Measurements from ENCODE around the gene MYOZ3. TPM values are rescaled to one million over a fixed set of nuclear protein-coding genes. Genes with fewer than 3 reads are reported as not detected.

Gene MYOZ3
- polyA plus RNA-seq, 4 donors: 0.27 to 1.5 (median 0.38) TPM

DNA sequence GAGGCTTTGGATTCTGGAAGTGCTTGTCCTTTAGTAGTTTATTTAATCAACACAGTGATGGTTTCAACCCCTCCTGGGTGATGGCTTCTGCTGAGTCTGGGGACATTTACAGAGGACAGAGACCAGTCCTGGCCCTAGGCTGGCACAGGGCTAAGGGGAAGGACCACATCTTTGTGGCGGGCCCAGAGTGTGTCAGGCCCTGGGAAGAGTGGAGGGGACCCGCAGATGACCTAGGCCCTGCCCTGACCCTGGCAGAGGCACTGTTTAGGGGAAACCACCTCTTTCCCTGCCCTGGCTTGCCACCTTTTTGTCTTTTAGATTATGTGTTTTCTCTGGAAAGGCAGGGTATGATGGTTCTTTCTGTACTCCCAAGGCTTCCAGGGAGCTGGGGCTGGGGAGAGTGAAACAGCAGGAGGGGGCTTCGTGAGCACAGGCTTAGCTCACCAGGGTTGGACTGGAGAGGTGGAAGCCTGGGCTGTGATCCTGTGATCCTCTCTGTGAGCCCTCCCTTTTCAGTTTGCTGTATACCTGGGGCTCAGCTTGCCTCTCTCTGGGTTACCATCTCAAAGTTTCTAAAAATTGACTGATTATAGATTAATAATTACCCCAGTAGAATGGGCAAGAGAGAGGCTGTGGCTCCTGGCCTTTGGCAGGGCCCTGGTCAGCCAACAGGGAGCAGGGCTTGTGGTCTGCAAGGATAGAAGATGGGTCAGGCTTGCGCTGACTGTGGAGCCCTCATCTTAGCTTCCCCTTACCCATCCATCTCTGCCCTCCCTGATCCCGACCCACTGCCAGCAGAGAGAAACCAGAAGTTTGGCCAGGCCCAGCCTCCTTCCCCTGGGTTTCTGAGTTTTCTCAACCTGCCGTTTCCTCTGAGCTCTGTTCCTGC lies 22.3 kb upstream of the MYOZ3 start:
- Histone ChIP-seq H3K27me3 (ENCODE audit: control insufficient read depth in 3 of 3, insufficient read depth in 3 of 3, low read length in 3 of 3) (no peaks in the 10 kb centered on the region), H3K4me1 (ENCODE audit: control insufficient read depth in 3 of 3, insufficient read depth in 2 of 3, low read depth in 1 of 3, low read length in 2 of 3) (peaks cover 3 to 54% (median 19%) of the 10 kb centered on the region in 3 donors), H3K27ac (ENCODE audit: low read depth in 1 of 3, low read length in 2 of 3) (peak overlapping the region in 1 of 3 donors; percentile 91), H3K4me3 (ENCODE audit: low read depth in 1 of 3, low read length in 3 of 3) (no peak overlapping the region), H3K9me3 (ENCODE audit: control insufficient read depth in 2 of 2, insufficient read depth in 1 of 2, low read depth in 1 of 2, low read length in 1 of 2) (no peaks in the 10 kb centered on the region), H3K36me3 (ENCODE audit: control insufficient read depth in 3 of 3, insufficient read depth in 2 of 3, low read depth in 1 of 3, low read length in 3 of 3) (peaks cover 0 to 45% (median 0%) of the 10 kb centered on the region in 3 donors)
- 67 to 72% (median 67%) methylated on average over 6 of the region's 6 CpGs for WGBS, 3 donors
- FAIRE-seq: no peak
- no peak for DNase-seq

DNA sequence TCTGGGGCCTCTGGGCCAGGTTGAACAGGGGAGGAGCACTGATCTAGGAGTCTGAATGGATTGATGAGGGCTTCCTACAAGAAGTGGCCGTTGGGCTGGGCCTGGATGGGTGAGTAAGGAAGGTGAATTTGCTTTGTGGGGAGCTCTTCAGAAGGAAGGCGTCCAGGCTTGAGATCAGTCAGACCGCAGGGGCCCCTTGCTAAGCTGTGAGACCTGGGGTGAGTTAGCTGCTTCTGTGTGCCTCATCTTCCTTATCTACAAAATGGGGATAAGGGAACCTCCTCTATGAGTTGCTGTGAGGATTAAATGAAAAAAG lies 21.7 kb upstream of the MYOZ3 start:
- H3K36me3 ChIP-seq (ENCODE audit: control insufficient read depth in 3 of 3, insufficient read depth in 2 of 3, low read depth in 1 of 3, low read length in 3 of 3): peaks cover 0 to 47% (median 0%) of the 10 kb centered on the region in 3 donors
- H3K4me1 ChIP-seq (ENCODE audit: control insufficient read depth in 3 of 3, insufficient read depth in 2 of 3, low read depth in 1 of 3, low read length in 2 of 3): peaks cover 3 to 57% (median 19%) of the 10 kb centered on the region in 3 donors
- no peak for DNase-seq
- H3K27me3 ChIP-seq (ENCODE audit: control insufficient read depth in 3 of 3, insufficient read depth in 3 of 3, low read length in 3 of 3): no peaks in the 10 kb centered on the region
- WGBS, 3 donors: 74 to 82% (median 81%) methylated on average over 3 of the region's 3 CpGs
- H3K4me3 ChIP-seq (ENCODE audit: low read depth in 1 of 3, low read length in 3 of 3): no peak overlapping the region
- H3K9me3 ChIP-seq (ENCODE audit: control insufficient read depth in 2 of 2, insufficient read depth in 1 of 2, low read depth in 1 of 2, low read length in 1 of 2): no peaks in the 10 kb centered on the region
- no peak for FAIRE-seq
- H3K27ac ChIP-seq (ENCODE audit: low read depth in 1 of 3, low read length in 2 of 3): peak overlapping the region in 1 of 3 donors; percentile 91

DNA sequence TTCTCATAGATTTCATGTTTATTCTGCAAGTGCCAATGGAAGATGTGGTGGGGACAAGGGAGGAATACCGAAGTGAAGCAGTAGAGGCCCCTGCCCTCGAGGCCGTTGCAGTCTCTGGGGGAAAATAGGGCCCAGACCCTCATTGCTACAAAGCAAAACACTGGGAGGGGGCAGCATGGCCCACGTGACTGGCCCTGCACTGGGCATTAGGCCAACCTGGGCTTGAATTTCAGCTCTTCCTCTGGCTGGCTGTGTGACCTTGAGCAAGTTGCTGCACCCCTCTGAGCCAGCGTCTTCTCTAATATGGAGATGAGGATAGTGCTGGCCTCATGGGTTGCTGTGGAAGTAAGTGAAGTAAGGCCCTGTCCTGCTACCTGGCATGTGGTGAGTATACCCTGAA lies 21.3 kb upstream of the MYOZ3 start:
- DNase-seq (no peak), FAIRE-seq (no peak)
- Histone ChIP-seq H3K36me3 (ENCODE audit: control insufficient read depth in 3 of 3, insufficient read depth in 2 of 3, low read depth in 1 of 3, low read length in 3 of 3) (peaks cover 0 to 51% (median 0%) of the 10 kb centered on the region in 3 donors), H3K4me3 (ENCODE audit: low read depth in 1 of 3, low read length in 3 of 3) (no peak overlapping the region), H3K9me3 (ENCODE audit: control insufficient read depth in 2 of 2, insufficient read depth in 1 of 2, low read depth in 1 of 2, low read length in 1 of 2) (no peaks in the 10 kb centered on the region), H3K4me1 (ENCODE audit: control insufficient read depth in 3 of 3, insufficient read depth in 2 of 3, low read depth in 1 of 3, low read length in 2 of 3) (peaks cover 3 to 61% (median 19%) of the 10 kb centered on the region in 3 donors), H3K27me3 (ENCODE audit: control insufficient read depth in 3 of 3, insufficient read depth in 3 of 3, low read length in 3 of 3) (no peaks in the 10 kb centered on the region), H3K27ac (ENCODE audit: low read depth in 1 of 3, low read length in 2 of 3) (peak overlapping the region in 1 of 3 donors; percentile 91)
- WGBS, 3 donors: 58 to 68% (median 60%) methylated on average over 5 of the region's 5 CpGs

DNA sequence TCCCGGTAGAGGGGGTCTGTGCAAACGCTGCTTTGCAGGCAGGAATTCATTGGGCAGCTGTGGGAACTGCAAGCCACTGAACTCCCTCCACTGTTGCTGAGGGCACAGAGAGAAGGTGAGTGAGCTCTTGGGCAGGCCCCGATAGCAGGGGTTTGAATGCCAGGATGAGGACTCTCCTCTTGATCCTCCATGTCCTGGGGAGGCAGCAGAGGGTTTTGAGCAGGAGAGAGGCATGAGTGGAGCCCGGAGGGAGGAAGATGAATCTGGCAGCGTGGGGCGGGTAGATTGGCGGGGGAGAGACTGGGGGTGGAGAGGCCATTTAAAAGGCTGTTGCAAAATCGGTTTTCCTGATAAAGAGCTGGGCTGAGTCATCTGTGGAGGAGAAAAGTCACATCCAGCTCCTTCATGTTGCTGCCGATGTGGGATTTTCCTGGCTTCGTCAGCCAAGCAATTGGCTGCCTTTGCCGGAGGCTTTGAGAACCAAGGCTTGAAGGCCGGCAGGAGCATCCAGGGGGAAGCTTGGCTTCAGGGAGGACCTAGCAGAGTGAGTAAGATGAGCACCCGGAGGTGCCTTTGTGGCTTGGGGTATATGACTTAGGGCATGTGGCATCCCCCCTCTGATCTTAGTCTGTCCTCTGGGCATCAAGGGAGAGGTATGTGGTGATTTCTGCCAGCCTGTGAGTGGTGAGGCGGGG lies 20.6 kb upstream of the MYOZ3 start, which contains the start of gene SYNPO:
TSS of gene SYNPO (plus strand) at position 350 of the 695 bp plus-strand sequence. CDS start 7,616 bp downstream, outside the sequence.
- FAIRE-seq (no peak), DNase-seq (peak; percentile 67 to 72)
- Histone ChIP-seq H3K4me1 (ENCODE audit: control insufficient read depth in 3 of 3, insufficient read depth in 2 of 3, low read depth in 1 of 3, low read length in 2 of 3) (peaks cover 3 to 68% (median 19%) of the 10 kb centered on the region in 3 donors), H3K27me3 (ENCODE audit: control insufficient read depth in 3 of 3, insufficient read depth in 3 of 3, low read length in 3 of 3) (no peaks in the 10 kb centered on the region), H3K4me3 (ENCODE audit: low read depth in 1 of 3, low read length in 3 of 3) (no peak within 1 kb of the TSS), H3K27ac (ENCODE audit: low read depth in 1 of 3, low read length in 2 of 3) (peak within 1 kb of the TSS; percentile 5 to 91 (median 57)), H3K9me3 (ENCODE audit: control insufficient read depth in 2 of 2, insufficient read depth in 1 of 2, low read depth in 1 of 2, low read length in 1 of 2) (no peaks in the 10 kb centered on the region), H3K36me3 (ENCODE audit: control insufficient read depth in 3 of 3, insufficient read depth in 2 of 3, low read depth in 1 of 3, low read length in 3 of 3) (peaks cover 0 to 49% (median 0%) of the 10 kb centered on the region in 3 donors)
- 24 to 37% (median 33%) methylated on average over 13 to 14 of the region's 14 CpGs for WGBS, 3 donors

DNA sequence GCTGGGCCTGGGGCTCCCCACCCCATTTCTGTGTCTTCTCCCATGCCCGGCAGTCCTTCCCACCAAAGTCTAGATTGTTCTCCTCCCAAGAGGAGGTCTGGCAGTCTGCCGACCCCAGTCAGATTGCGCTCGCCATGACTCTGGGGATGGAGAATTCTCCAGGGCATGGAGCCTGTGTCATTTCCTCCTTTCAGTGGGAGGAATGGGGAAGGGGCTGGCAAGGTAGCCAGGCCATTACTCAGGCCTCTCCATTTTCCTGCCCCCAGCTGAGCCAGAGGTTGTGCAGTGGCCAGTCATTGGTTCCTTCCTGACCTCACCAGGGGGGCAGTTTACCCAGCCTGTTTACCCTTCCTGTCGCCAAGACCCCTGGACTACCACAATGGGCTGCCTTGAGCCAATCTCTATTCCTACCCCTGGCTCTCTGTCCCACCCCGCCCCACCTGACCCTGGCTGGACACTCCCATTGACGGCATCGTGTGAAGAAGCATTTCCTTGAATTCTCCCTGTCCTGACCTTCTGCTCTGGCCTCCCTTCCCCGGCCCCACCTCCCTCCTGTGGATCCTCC lies 20.0 kb upstream of the MYOZ3 start:
- H3K36me3 ChIP-seq (ENCODE audit: control insufficient read depth in 3 of 3, insufficient read depth in 2 of 3, low read depth in 1 of 3, low read length in 3 of 3): peaks cover 0 to 50% (median 0%) of the 10 kb centered on the region in 3 donors
- H3K27ac ChIP-seq (ENCODE audit: low read depth in 1 of 3, low read length in 2 of 3): peak overlapping the region in 2 of 3 donors; percentile 57 to 91
- DNase-seq (no peak), FAIRE-seq (no peak)
- H3K4me1 ChIP-seq (ENCODE audit: control insufficient read depth in 3 of 3, insufficient read depth in 2 of 3, low read depth in 1 of 3, low read length in 2 of 3): peaks cover 3 to 68% (median 19%) of the 10 kb centered on the region in 3 donors
- no peaks in the 10 kb centered on the region for H3K9me3 ChIP-seq (ENCODE audit: control insufficient read depth in 2 of 2, insufficient read depth in 1 of 2, low read depth in 1 of 2, low read length in 1 of 2)
- H3K4me3 ChIP-seq (ENCODE audit: low read depth in 1 of 3, low read length in 3 of 3): no peak overlapping the region
- 66 to 79% (median 75%) methylated on average over 9 of the region's 9 CpGs for WGBS, 3 donors
- no peaks in the 10 kb centered on the region for H3K27me3 ChIP-seq (ENCODE audit: control insufficient read depth in 3 of 3, insufficient read depth in 3 of 3, low read length in 3 of 3)

DNA sequence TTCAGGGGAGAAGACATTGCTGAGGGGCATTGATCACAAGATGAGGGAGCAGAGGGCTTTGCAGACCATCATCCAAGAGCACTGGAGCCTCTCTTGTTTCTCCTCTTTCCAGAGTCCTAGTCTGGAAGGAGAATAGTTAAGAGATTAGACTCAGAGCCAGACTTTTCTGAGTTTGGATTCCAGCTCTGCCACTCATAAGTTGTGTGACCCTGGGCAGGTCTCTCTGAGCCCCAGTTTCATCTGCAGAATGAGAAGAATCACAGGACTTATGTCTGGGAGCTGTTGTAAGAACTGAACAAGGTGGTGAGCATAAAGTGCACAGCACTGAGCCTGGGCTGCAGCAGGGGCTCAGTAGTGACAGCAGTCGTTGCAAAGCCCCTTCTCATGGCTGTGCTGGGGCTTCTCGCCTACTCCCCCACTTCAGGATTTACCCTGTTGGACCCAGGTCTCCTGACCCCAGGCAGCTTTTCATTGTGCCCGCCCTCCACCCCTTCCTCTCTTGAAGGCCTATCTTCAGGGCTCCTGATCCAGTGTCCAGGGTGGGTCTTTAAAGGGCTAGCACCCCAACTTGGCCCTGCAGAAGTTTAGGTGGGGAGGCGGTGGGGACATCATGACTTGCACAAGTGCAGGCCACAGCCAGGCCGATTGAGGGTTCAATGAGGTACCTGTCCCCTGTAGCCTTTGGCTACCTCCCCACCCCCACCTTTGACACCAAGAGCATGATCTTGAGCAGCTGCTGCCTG lies 19.1 kb upstream of the MYOZ3 start:
- Histone ChIP-seq H3K27ac (ENCODE audit: low read depth in 1 of 3, low read length in 2 of 3) (peak overlapping the region in 1 of 3 donors; percentile 91), H3K4me3 (ENCODE audit: low read depth in 1 of 3, low read length in 3 of 3) (no peak overlapping the region), H3K9me3 (ENCODE audit: control insufficient read depth in 2 of 2, insufficient read depth in 1 of 2, low read depth in 1 of 2, low read length in 1 of 2) (no peaks in the 10 kb centered on the region), H3K4me1 (ENCODE audit: control insufficient read depth in 3 of 3, insufficient read depth in 2 of 3, low read depth in 1 of 3, low read length in 2 of 3) (peaks cover 3 to 68% (median 19%) of the 10 kb centered on the region in 3 donors), H3K27me3 (ENCODE audit: control insufficient read depth in 3 of 3, insufficient read depth in 3 of 3, low read length in 3 of 3) (no peaks in the 10 kb centered on the region), H3K36me3 (ENCODE audit: control insufficient read depth in 3 of 3, insufficient read depth in 2 of 3, low read depth in 1 of 3, low read length in 3 of 3) (peaks cover 0 to 50% (median 0%) of the 10 kb centered on the region in 3 donors)
- DNase-seq (no peak), FAIRE-seq (no peak)
- WGBS, 3 donors: 72 to 82% (median 74%) methylated on average over 5 of the region's 5 CpGs

DNA sequence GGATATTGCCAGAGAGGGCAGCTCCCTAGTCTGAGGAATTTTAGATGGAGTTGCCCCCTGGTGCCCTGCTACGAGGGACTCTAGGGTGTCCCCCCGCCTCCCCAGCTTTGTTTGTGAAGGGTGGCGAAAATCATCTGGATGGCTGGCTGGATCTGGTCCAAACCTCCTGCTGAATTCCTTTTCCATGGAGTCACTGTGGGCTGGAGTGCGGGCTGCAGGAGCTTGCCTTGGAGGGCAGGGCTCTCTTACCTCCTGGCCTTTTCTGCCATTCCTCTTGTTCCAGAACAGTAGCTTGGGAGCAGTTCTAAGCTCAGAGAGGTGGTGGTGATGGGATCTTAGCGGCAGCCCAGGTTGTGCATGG lies 18.5 kb upstream of the MYOZ3 start:
- H3K4me3 ChIP-seq (ENCODE audit: low read depth in 1 of 3, low read length in 3 of 3): no peak overlapping the region
- no peak for FAIRE-seq
- 39 to 63% (median 54%) methylated on average over 5 of the region's 5 CpGs for WGBS, 3 donors
- no peak for DNase-seq
- peaks cover 3 to 64% (median 19%) of the 10 kb centered on the region in 3 donors for H3K4me1 ChIP-seq (ENCODE audit: control insufficient read depth in 3 of 3, insufficient read depth in 2 of 3, low read depth in 1 of 3, low read length in 2 of 3)
- H3K36me3 ChIP-seq (ENCODE audit: control insufficient read depth in 3 of 3, insufficient read depth in 2 of 3, low read depth in 1 of 3, low read length in 3 of 3): peaks cover 0 to 53% (median 0%) of the 10 kb centered on the region in 3 donors
- peak overlapping the region in 1 of 3 donors; percentile 91 for H3K27ac ChIP-seq (ENCODE audit: low read depth in 1 of 3, low read length in 2 of 3)
- H3K27me3 ChIP-seq (ENCODE audit: control insufficient read depth in 3 of 3, insufficient read depth in 3 of 3, low read length in 3 of 3): no peaks in the 10 kb centered on the region
- no peaks in the 10 kb centered on the region for H3K9me3 ChIP-seq (ENCODE audit: control insufficient read depth in 2 of 2, insufficient read depth in 1 of 2, low read depth in 1 of 2, low read length in 1 of 2)
